ENCODE measurements around the gene SUPT5H.

Gene SUPT5H

DNA sequence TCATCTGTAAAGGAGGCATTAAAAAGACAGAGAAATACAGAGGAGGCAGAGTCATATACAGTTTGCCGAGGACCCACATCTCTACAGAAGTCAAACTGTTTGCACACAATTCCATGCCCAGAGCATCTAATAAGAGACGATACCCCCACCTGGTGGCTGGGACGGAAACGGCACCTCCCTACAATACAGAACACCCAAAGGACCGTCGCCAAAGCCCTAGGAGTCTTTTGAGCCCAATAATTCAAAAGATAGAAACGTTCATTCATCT is 33.6 kb upstream of the SUPT5H start:
- Histone ChIP-seq H3K4me1 (ENCODE audit: control insufficient read depth, insufficient read depth, low read length) (peaks cover 37% of the 10 kb centered on the region), H3K36me3 (ENCODE audit: control insufficient read depth, insufficient read depth, low read length) (peaks cover 21% of the 10 kb centered on the region), H3K9ac (ENCODE audit: low read length) (no peak overlapping the region), H3K4me3 (ENCODE audit: low read length) (peak overlapping the region; percentile 83), H3K27me3 (ENCODE audit: control insufficient read depth, insufficient read depth, low read length) (no peaks in the 10 kb centered on the region), H3K27ac (ENCODE audit: low read depth, low read length) (peak overlapping the region; percentile 100)

DNA sequence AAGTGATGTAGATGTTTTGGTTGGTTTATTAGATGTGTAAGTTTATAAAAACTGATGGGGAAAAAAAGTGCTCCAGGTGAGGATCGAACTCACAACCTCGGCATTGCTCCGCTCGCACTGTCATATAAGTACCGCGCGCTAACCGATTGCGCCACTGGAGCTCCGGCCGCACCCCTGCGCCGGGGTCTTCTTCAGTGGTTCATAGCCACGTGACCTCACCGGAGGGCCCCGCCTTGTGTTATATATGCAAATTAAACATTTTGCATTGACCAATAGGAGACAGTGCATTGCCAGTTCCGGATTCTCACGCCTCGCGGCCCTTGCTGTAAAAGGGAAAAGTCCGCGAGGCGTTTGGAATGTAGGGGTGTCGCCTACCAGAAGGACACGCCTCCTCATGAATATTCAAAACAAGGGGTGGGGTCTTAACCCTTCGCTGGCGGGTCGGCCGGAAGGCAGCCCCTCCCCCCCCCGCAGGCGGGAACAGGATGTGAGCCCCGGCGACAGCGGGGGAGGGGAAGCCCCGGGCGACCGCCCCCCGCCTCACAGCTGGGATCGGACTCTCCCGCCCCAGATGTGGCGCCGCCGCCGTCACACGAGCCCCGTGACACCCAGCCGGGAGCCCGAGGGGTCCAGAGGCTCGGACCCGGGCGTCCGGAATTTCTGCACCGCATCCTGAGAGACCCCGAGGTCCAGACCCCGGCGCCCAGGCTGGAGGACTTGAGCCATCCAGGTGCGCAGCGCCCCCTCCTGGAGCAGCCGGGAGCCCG is 33.1 kb upstream of the SUPT5H start, which contains the start of gene PLEKHG2:
Gene PLEKHG2, plus strand, starts transcription at position 570 of the 767 bp plus-strand sequence. CDS start 1,418 bp downstream, outside the sequence.
- H3K36me3 ChIP-seq (ENCODE audit: control insufficient read depth, insufficient read depth, low read length) = peaks cover 16% of the 10 kb centered on the region
- H3K4me1 ChIP-seq (ENCODE audit: control insufficient read depth, insufficient read depth, low read length) = peaks cover 37% of the 10 kb centered on the region
- H3K4me3 ChIP-seq (ENCODE audit: low read length) = peak within 1 kb of the TSS; percentile 83
- peak within 1 kb of the TSS; percentile 100 for H3K27ac ChIP-seq (ENCODE audit: low read depth, low read length)
- H3K27me3 ChIP-seq (ENCODE audit: control insufficient read depth, insufficient read depth, low read length) = no peaks in the 10 kb centered on the region
- H3K9ac ChIP-seq (ENCODE audit: low read length) = peak within 1 kb of the TSS; percentile 88

DNA sequence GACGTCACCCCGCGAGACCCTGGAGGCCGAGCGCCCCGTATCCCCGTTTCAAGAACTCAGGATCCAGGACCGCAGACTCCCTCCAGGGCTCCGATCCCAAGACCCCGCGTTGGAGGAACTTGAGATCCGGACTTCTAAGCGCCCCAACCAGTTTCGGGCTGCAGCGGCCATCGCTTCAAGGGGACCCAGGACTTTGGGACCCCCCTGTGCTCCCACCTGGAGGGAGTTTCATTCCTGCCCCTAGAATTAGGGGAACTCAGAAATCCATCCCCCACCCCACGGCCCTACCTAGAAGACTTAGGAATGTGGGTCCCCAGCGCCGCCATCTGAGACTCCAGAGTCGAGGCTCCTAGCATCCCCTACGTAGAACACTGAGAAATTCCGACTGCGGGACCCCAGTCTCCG is 32.5 kb upstream of the SUPT5H start:
- Histone ChIP-seq H3K36me3 (ENCODE audit: control insufficient read depth, insufficient read depth, low read length) (peaks cover 12% of the 10 kb centered on the region), H3K4me3 (ENCODE audit: low read length) (peak overlapping the region; percentile 79), H3K27me3 (ENCODE audit: control insufficient read depth, insufficient read depth, low read length) (no peaks in the 10 kb centered on the region), H3K4me1 (ENCODE audit: control insufficient read depth, insufficient read depth, low read length) (peaks cover 37% of the 10 kb centered on the region), H3K27ac (ENCODE audit: low read depth, low read length) (peak overlapping the region; percentile 100), H3K9ac (ENCODE audit: low read length) (peak overlapping the region; percentile 88)

DNA sequence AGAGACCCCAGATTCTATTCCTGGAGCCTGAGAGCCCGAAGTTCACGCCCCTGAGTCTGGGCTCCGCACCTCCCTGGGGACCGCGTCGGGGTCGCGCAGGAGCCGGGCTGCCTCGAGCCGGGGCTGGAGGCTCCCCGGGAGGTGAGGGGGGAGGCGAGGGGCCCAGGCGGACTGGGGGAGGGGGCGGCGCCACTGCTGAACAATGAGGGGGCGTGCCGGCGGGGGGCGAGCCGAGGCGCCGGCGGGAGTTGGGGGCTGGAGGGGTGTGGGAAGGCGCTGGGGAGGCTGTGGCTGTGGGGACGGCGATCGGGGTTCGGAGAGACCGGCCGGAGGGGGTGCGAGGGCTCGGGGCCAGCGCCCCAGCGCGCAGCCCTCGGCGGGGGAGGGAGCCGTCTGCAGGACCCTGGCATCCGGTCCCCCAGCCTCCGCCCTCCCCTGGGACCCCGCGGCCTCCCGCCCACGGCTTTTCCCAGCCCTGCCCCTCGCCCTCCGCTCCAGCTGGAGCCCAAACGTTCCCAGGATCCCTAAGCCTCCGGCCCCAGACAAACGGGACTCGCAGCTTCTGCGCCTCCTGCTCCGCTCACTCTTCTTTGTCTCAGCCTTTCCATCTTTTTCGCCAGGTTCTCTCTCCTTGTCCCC is 32.0 kb upstream of the SUPT5H start:
- H3K4me3 ChIP-seq (ENCODE audit: low read length) = peak overlapping the region; percentile 79
- H3K9ac ChIP-seq (ENCODE audit: low read length) = peak overlapping the region; percentile 88
- peaks cover 6% of the 10 kb centered on the region for H3K36me3 ChIP-seq (ENCODE audit: control insufficient read depth, insufficient read depth, low read length)
- H3K27me3 ChIP-seq (ENCODE audit: control insufficient read depth, insufficient read depth, low read length) = no peaks in the 10 kb centered on the region
- peak overlapping the region; percentile 100 for H3K27ac ChIP-seq (ENCODE audit: low read depth, low read length)
- H3K4me1 ChIP-seq (ENCODE audit: control insufficient read depth, insufficient read depth, low read length) = peaks cover 37% of the 10 kb centered on the region

DNA sequence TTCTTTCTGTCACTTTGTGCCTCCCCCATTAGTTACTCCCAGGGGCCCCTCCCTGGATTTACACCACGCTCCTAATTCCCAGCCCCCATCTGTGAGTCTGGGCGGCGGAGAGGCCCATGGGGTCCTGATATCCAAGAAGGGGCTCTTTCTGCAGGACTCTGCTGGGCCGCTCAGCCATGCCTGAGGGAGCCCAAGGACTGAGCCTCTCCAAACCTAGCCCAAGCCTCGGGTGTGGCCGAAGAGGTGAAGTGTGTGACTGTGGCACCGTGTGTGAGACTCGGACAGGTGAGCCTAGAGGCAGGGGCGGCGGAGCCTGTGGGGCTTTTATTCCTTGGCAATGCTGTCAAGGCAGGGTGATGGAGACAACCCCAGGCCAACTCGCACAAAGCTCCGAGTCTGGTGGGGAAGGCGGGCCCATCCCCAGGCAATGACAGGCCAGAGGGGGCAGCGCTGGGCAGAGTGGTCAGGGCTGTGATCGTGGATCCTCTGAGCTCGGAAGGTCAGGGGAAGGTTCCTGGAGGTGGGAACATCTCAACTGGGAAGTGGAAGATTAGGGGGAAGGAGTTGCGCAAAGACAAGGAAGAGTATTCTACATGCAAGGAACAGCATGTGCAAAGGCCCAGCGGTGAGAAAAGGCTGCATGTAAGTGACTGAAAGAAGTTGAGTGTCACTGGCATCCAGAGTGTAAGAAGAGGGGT is 31.3 kb upstream of the SUPT5H start:
- Histone ChIP-seq H3K27ac (ENCODE audit: low read depth, low read length) (peak overlapping the region; percentile 100), H3K9ac (ENCODE audit: low read length) (peak overlapping the region; percentile 45), H3K36me3 (ENCODE audit: control insufficient read depth, insufficient read depth, low read length) (peaks cover 7% of the 10 kb centered on the region), H3K27me3 (ENCODE audit: control insufficient read depth, insufficient read depth, low read length) (no peaks in the 10 kb centered on the region), H3K4me3 (ENCODE audit: low read length) (peak overlapping the region; percentile 68), H3K4me1 (ENCODE audit: control insufficient read depth, insufficient read depth, low read length) (peaks cover 37% of the 10 kb centered on the region)

DNA sequence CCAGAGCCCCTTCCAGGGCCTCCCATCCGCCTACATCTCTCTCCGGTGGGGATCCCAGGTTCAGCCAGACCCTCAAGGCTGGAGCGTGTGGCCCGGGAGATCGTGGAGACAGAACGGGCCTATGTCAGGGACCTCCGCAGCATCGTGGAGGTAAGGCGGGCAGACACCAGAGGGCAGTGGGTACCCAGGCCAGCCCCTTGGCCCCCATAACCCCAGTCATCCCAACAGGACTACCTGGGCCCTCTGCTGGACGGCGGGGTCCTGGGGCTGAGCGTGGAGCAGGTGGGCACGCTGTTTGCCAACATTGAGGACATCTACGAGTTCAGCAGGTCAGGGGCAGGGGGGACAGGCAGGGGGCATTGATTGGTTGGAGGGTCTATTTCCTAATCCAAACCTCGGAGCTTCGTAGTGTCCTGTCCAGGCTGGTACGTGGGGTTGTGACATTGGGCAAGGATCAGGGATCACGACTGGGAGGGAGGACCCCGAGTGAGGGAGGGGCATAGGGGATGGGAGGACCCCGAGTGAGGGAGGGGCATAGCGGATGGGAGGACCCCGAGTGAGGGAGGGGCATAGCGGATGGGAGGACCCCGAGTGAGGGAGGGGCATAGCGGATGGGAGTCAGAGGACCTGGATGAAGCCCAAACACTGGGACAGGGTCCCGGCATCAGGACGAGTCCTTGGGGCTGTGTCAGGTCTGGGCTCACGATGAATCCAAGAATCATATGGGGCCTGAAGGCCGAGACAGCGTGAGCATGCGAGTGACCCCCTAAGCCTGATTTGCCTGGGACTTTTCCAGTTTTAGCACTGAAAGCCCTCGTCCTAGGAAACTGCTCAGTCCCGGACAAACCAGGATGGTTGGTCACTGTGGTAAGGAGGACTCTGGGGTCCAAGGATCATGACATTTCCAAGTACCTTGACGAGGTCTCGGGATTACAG is 30.0 kb upstream of the SUPT5H start:
- Histone ChIP-seq H3K27ac (ENCODE audit: low read depth, low read length) (peak overlapping the region; percentile 14), H3K27me3 (ENCODE audit: control insufficient read depth, insufficient read depth, low read length) (no peaks in the 10 kb centered on the region), H3K4me3 (ENCODE audit: low read length) (peak overlapping the region; percentile 68), H3K36me3 (ENCODE audit: control insufficient read depth, insufficient read depth, low read length) (peaks cover 10% of the 10 kb centered on the region), H3K9ac (ENCODE audit: low read length) (no peak overlapping the region), H3K4me1 (ENCODE audit: control insufficient read depth, insufficient read depth, low read length) (peaks cover 36% of the 10 kb centered on the region)

DNA sequence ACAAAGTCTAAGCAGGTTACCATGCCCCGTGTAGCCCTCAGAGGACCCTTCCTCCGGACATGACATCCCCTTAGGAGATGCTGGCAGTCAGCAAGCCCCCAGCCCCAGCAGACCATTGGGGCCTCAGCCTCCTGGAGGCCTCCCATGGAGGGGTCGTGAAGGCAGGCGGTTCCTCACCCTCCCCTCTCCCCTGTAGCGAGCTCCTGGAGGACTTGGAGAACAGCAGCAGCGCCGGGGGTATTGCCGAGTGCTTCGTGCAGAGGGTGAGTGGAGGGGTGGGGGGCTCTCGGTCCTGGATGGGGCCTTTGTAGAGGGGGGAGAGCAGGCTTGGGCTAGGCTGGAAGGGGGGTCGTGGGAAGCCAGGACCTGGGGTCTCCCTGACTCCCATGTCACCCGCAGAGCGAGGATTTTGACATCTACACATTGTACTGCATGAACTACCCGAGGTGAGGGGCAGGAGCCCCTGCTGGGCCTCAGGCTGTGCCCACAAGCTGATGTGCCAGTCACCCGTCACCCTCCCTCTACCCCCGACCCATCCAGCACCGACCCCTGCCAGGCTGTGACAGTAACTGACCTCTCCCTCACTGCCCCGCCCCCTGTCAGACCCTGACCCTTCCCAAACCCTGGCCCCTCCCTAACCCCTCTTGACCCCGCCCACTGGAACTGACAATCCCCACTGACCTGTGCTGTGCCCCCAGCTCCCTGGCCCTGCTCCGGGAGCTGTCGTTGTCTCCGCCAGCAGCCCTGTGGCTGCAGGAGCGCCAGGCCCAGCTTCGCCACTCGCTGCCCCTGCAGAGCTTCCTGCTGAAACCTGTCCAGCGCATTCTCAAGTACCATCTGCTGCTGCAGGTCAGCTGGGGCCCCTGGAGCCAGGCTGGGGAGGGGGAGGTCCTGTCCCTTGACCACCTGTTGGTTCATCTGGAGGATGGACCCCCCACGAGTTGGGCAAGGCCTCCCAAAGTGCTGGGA is 28.9 kb upstream of the SUPT5H start:
- H3K27ac ChIP-seq (ENCODE audit: low read depth, low read length) = peak overlapping the region; percentile 14
- H3K9ac ChIP-seq (ENCODE audit: low read length) = no peak overlapping the region
- H3K27me3 ChIP-seq (ENCODE audit: control insufficient read depth, insufficient read depth, low read length) = no peaks in the 10 kb centered on the region
- peaks cover 25% of the 10 kb centered on the region for H3K4me1 ChIP-seq (ENCODE audit: control insufficient read depth, insufficient read depth, low read length)
- H3K36me3 ChIP-seq (ENCODE audit: control insufficient read depth, insufficient read depth, low read length) = peaks cover 14% of the 10 kb centered on the region
- H3K4me3 ChIP-seq (ENCODE audit: low read length) = no peak overlapping the region

DNA sequence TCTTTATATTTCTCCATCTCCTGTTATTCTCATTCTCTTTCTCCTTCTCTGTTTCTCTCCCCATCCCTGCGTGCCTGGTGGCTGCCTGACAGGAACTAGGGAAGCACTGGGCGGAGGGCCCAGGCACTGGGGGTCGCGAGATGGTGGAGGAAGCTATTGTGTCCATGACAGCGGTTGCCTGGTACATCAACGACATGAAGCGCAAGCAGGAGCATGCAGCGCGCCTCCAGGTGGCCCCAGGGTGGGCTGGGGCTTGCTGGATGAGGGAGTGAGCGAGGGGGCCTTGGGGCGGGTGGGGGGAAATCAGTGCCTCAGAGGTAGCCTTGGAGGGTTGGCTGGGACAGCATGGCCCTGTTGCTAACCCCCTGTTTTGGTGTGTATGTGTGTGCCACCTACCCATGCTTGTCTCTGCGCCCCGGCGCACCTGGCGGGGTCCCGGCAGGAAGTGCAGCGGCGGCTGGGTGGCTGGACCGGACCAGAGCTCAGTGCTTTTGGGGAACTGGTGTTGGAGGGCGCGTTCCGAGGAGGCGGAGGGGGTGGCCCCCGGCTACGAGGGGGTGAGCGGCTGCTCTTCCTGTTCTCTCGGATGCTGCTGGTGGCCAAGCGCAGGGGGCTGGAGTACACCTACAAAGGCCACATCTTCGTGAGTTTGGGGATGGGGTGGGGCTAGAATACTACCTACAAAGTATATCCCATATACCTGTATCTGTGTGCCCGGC is 27.8 kb upstream of the SUPT5H start:
- Histone ChIP-seq H3K36me3 (ENCODE audit: control insufficient read depth, insufficient read depth, low read length) (peaks cover 18% of the 10 kb centered on the region), H3K4me1 (ENCODE audit: control insufficient read depth, insufficient read depth, low read length) (peaks cover 22% of the 10 kb centered on the region), H3K9ac (ENCODE audit: low read length) (no peak overlapping the region), H3K4me3 (ENCODE audit: low read length) (no peak overlapping the region), H3K27me3 (ENCODE audit: control insufficient read depth, insufficient read depth, low read length) (no peaks in the 10 kb centered on the region), H3K27ac (ENCODE audit: low read depth, low read length) (no peak overlapping the region)

DNA sequence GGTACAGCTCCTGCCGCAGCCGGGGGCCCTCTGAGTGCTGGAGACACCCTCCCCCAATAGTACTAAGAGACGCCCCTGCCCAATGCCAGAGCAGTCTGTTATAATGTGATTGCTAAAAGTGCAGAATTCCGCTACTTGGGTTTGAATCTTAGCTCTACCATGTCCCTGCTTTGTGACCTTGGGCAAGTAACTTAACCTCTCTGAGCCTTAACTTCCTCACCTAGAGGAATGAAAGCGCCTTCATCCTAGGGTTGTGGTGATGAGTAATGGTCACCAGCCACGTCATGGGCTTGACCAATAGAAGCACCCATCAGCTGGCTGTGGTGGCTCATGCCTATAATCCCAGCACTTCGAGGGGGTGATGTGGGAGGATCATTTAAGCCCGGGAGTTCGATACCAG is 26.4 kb upstream of the SUPT5H start:
- Histone ChIP-seq H3K4me1 (ENCODE audit: control insufficient read depth, insufficient read depth, low read length) (peaks cover 20% of the 10 kb centered on the region), H3K4me3 (ENCODE audit: low read length) (no peak overlapping the region), H3K27me3 (ENCODE audit: control insufficient read depth, insufficient read depth, low read length) (no peaks in the 10 kb centered on the region), H3K9ac (ENCODE audit: low read length) (no peak overlapping the region), H3K27ac (ENCODE audit: low read depth, low read length) (no peak overlapping the region), H3K36me3 (ENCODE audit: control insufficient read depth, insufficient read depth, low read length) (peaks cover 18% of the 10 kb centered on the region)

DNA sequence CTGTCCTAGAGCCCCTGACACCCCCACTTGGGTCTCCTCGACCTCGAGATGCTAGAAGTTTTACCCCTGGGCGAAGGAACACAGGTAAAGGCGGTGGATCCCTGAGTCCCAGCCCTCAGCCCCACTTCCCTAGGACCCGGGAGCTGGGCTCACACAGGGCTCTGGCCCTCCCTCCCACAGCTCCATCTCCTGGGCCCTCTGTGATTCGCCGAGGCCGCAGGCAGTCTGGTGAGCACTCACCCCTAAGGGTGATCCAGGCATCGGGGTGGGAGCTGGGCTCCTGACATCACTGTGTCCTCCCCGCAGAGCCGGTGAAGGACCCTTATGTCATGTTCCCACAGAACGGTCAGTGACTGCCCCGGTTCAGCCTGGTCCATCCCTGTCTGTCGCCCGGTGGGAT is 24.6 kb upstream of the SUPT5H start:
- H3K27me3 ChIP-seq (ENCODE audit: control insufficient read depth, insufficient read depth, low read length) = no peaks in the 10 kb centered on the region
- peaks cover 3% of the 10 kb centered on the region for H3K4me1 ChIP-seq (ENCODE audit: control insufficient read depth, insufficient read depth, low read length)
- no peak overlapping the region for H3K9ac ChIP-seq (ENCODE audit: low read length)
- no peak overlapping the region for H3K4me3 ChIP-seq (ENCODE audit: low read length)
- H3K27ac ChIP-seq (ENCODE audit: low read depth, low read length) = no peak overlapping the region
- peaks cover 21% of the 10 kb centered on the region for H3K36me3 ChIP-seq (ENCODE audit: control insufficient read depth, insufficient read depth, low read length)

DNA sequence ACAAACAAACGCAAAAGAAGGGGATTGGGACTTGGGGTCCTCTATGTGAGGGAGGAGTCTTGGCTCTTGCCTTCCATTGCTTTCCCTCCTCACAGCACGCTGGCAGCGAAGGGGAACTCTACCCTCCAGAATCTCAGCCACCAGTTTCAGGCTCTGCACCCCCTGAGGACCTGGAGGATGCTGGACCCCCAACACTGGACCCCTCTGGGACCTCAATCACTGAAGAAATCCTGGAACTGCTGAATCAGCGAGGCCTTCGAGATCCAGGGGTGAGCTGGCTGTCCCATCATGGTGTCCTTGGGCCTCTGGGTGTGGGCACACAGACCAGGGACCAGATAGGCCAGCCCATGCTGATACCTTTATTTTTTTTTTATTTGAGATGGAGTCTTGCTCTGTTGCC is 23.4 kb upstream of the SUPT5H start:
- peaks cover 21% of the 10 kb centered on the region for H3K36me3 ChIP-seq (ENCODE audit: control insufficient read depth, insufficient read depth, low read length)
- no peaks in the 10 kb centered on the region for H3K27me3 ChIP-seq (ENCODE audit: control insufficient read depth, insufficient read depth, low read length)
- H3K9ac ChIP-seq (ENCODE audit: low read length) = no peak overlapping the region
- no peaks in the 10 kb centered on the region for H3K4me1 ChIP-seq (ENCODE audit: control insufficient read depth, insufficient read depth, low read length)
- no peak overlapping the region for H3K4me3 ChIP-seq (ENCODE audit: low read length)
- no peak overlapping the region for H3K27ac ChIP-seq (ENCODE audit: low read depth, low read length)

Measured in rectal smooth muscle tissue (tissue), 1 donor.